Measurements from ENCODE around the gene NMS.

The NMS gene

GRCh38 chr2:100527440-100528015, 57.2 kb downstream of the NMS start:
- TF ChIP-seq, protein P1, sequence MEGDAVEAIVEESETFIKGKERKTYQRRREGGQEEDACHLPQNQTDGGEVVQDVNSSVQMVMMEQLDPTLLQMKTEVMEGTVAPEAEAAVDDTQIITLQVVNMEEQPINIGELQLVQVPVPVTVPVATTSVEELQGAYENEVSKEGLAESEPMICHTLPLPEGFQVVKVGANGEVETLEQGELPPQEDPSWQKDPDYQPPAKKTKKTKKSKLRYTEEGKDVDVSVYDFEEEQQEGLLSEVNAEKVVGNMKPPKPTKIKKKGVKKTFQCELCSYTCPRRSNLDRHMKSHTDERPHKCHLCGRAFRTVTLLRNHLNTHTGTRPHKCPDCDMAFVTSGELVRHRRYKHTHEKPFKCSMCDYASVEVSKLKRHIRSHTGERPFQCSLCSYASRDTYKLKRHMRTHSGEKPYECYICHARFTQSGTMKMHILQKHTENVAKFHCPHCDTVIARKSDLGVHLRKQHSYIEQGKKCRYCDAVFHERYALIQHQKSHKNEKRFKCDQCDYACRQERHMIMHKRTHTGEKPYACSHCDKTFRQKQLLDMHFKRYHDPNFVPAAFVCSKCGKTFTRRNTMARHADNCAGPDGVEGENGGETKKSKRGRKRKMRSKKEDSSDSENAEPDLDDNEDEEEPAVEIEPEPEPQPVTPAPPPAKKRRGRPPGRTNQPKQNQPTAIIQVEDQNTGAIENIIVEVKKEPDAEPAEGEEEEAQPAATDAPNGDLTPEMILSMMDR (IDR thresholded peaks at IDR 0.05; ENCODE audit: extremely low read depth, insufficient read depth, missing control alignments), result no peak
- no peak for DNase-seq (ENCODE audit: low spot score)
- in situ Hi-C loops (cut with MboI; ENCODE audit: low pct_unique_long_range_greater_than_20kb, low sequenced_read_pairs, unreplicated experiment), result no loop called here

DNA sequence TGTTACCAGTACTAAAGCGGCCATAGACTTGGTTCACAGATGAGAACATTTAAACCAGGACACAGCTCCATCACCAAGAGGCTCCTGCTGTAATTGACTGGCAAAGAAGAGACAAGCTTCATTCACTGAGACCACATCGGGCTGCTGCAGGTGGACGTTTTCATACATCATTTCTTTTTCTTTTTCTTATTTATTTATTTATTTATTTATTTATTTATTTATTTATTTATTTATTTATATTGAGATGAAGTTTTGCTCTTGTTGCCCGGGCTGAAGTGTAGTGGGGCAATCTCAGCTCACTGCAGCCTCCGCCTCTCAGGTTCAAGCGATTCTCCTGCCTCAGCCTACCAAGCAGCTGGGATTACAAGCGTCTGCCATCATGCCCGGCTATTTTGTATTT, 58.9 kb downstream of the NMS start:
- no peak for DNase-seq (ENCODE audit: low spot score)
- in situ Hi-C loops (cut with MboI; ENCODE audit: low pct_unique_long_range_greater_than_20kb, low sequenced_read_pairs, unreplicated experiment), result no loop called here
- TF ChIP-seq, protein P1 (IDR thresholded peaks at IDR 0.05; ENCODE audit: extremely low read depth, insufficient read depth, missing control alignments), result no peak

GRCh38 chr2:100529900-100530299, 59.6 kb downstream of the NMS start:
- no peak for DNase-seq (ENCODE audit: low spot score)
- TF ChIP-seq, protein P1 (IDR thresholded peaks at IDR 0.05; ENCODE audit: extremely low read depth, insufficient read depth, missing control alignments), result no peak
- in situ Hi-C loops (cut with MboI; ENCODE audit: low pct_unique_long_range_greater_than_20kb, low sequenced_read_pairs, unreplicated experiment), result no loop called here

Data from GM13977 (cell line).